T follicular helper cell (primary cell): ENCODE data around the gene DLG1.

Source experiments
- DNase-seq: peaks from one replicate; pipeline ENCODE4 v3.0.0-alpha.2; 2020; ENCODE audit warnings: low read depth

Gene DLG1

GRCh38 chr3:196997311-196997710 is 301.1 kb downstream of the DLG1 start:
- DNase-seq, result no peak

DNA sequence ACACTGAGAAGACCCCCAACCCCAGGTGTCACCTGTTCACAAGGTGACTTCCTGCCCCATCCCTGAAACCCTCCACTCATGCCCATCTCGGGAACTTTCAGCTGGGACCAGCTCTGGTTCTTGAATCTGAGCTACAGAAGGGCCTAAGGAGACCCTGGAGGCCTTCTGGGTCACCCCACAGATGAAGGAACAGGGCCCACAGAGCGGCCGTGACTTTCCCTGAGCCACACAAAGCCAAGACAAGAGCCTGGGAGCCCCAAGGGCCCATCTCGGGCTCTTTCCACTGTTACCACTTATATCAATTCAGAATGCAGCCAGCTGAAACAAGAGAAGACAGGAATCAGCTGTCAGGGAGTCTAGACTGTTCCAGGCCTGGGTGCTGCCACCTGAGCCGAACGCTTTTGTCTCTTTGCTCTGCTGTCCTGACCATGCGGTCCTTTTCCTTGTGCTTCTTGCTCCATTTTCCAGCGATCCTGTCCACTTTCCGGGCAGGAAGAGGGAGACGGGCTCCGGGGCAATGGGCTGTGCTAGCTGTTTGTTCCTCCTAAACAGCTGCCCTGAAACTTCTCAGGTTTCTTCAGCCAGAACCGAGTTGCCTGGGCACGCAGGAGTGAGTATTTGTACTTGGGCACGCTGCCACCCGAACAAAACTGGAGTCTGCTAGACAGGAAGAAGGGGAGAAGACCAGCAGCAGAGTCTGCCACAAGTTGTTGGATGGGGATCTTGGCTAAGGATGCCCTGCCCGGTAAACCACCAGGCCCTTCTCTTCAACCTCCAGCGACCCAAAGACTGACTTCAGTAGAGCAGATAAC is 301.8 kb downstream of the DLG1 start:
- DNase-seq, result no peak

- no peak for DNase-seq
Observed at GRCh38 chr3:196995646-196996355, 302.6 kb downstream of the DLG1 start.

- no peak for DNase-seq
Observed at GRCh38 chr3:196995027-196995426, 303.4 kb downstream of the DLG1 start.

- DNase-seq, result no peak
Observed at GRCh38 chr3:196994056-196994455, 304.4 kb downstream of the DLG1 start.
